GM18951 (cell line): ENCODE results near the gene SYTL3.

Experiments
- POLR2A ChIP-seq: IDR thresholded peaks from 4 replicates; pipeline ENCODE4 v1.6.1; 2011; ENCODE audit warnings: mild to moderate bottlenecking; ENCODE audit not compliant: insufficient read length, insufficient read depth; ENCODE audit errors: extremely low read depth
- in situ Hi-C: fragments of 300-500 bp; cut with MboI; formaldehyde crosslinking; loops from one replicate; pipeline ENCODE4 v1.12.0; 2022; ENCODE audit warnings: low sequenced_read_pairs, mixed read lengths, inconsistent platforms; ENCODE audit not compliant: unreplicated experiment

SYTL3 gene

GRCh38 chr6:158686311-158686710, 36.5 kb downstream of the SYTL3 start:
- in situ Hi-C loops: loop anchor here (10.0 kb wide), 1 partner anchor 472 kb away; no protein-coding TSS in a partner anchor
- no peak for TF ChIP-seq POLR2A

DNA sequence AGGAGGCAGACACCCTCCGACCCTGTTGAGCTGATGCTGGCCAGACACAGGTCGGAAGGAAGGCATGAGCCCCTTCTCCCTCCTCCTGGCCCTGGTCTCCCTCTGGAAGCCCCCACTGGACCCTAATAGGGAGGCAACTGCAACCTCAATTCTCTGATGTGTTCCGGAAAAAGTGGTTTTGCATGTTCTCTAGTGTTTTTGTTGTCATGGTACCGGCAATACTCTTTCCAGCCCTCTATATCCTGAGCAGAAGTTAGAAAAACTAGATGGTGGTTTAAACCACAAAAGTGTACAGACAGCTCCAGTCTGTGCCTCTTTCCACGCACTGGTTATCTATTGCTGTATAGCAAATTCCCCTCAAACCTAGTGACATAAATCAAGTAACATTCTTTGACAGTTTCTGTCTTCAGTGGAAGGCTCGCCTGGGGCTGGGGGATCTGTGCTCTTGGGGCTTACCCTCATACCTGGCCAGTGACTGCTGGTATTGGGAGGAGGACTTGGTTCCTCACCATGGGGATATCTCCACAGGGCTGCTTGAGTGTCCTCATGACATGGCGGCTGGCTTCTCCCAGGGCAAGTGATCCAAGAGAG, 37.0 kb downstream of the SYTL3 start:
- in situ Hi-C loops: loop anchor here (10.0 kb wide), 1 partner anchor 472 kb away; no protein-coding TSS in a partner anchor

GRCh38 chr6:158687506-158687905, 37.7 kb downstream of the SYTL3 start:
- TF ChIP-seq POLR2A: no peak
- in situ Hi-C loops: loop anchor here (10.0 kb wide), 1 partner anchor 473 kb away; no protein-coding TSS in a partner anchor

More for the DNA sequence above, 37.0 kb downstream of the SYTL3 start:
- no peak for TF ChIP-seq POLR2A

DNA sequence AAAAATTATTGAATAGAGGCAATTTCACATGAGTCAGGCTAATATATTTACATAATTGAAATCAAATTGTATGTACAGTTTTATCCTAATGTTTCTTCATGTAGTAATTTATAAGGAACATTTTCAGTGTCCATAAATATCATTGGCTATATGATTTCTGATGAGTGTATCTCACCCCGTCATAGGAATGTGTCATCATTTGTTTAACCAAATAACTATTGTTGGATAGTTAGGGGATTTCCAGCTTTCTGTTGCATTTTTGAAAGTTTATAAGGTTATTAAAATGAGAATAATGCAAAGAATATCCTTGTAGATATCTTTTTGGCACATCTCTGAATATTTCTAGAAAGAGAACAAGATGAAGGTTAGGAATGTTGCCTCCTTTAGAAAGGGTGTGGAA, 39.0 kb downstream of the SYTL3 start:
- in situ Hi-C loops: loop anchor here (10.0 kb wide), 1 partner anchor 474 kb away; no protein-coding TSS in a partner anchor
- TF ChIP-seq POLR2A: no peak

- TF ChIP-seq POLR2A: no peak
These were observed 45.1 kb downstream of the SYTL3 start for GRCh38 chr6:158694913-158695312.

GRCh38 chr6:158697811-158698210, 48.0 kb downstream of the SYTL3 start:
- in situ Hi-C loops: no loop called here

More at GRCh38 chr6:158694913-158695312, 45.1 kb downstream of the SYTL3 start:
- in situ Hi-C loops: no loop called here

GRCh38 chr6:158698931-158699330, 49.1 kb downstream of the SYTL3 start:
- no peak for TF ChIP-seq POLR2A
- in situ Hi-C loops: no loop called here

More at GRCh38 chr6:158697811-158698210, 48.0 kb downstream of the SYTL3 start:
- no peak for TF ChIP-seq POLR2A

DNA sequence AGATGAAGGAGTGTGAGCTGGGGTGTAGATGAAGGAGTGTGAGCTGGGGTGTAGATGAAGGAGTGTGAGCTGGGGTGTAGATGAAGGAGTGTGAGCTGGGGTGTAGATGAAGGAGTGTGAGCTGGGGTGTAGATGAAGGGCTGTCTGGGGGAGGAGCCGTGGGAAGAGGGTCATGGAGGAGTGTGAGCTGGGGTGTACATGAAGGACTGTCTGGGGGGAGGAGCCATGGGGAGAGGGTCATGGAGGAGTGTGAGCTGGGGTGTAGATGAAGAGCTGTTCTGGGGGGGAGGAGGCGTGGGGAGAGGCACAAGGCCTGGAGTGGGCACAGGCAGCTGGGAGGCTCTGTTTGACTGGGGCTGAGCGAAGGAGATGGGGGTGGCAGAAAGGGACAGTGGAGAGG, 51.4 kb downstream of the SYTL3 start:
- in situ Hi-C loops: loop anchor here (10.0 kb wide), 1 partner anchor 274 kb away; no protein-coding TSS in a partner anchor

- no peak for TF ChIP-seq POLR2A
- in situ Hi-C loops: loop anchor here (10.0 kb wide), 1 partner anchor 272 kb away; no protein-coding TSS in a partner anchor
These were observed 53.4 kb downstream of the SYTL3 start for GRCh38 chr6:158703111-158703836.

DNA sequence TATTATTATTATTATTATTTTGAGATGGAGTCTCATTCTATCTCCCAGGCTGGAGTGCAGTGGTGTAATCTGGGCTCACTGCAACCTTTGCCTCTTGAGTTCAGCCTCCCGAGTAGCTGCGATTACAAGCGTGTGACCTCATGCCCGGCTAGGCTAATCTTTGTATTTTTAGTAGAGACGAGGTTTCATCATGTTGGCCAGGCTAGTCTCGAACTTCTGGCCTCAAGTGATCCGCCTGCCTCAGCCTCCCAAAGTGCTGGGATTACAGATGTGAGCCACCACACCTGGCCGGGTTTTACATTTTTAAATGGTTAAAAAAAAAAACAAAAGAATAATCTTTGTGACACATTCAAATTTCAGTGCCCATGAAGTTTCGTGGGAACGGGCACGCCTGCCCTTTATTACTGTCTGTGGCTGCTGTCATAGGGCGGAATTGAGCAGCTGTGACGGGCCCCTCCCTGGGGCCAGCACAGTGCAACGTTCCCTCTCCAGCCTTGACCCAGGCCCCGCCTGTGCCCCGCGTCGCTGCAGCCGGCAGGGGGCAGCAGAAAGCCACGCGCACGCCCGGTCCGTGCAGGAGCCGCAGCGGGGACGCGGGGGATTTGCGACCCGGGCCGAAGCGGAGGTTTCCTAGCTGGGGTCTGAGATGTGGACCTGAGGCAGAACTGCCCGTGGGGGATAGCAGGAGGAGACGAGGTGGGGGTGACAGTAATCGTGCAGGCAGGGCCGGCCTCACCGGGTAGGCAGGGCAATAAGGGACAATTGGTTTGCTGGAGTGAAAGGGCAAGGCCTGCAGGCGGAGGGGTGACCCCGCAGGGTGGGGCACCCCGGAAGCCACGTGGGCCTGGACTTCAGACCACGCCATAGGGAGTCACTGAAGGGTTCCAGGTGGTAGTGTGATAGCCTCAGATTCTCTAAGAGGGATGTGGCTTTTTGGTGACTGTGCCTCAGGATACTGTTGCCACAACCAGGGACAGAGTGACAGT, 54.3 kb downstream of the SYTL3 start:
- no peak for TF ChIP-seq POLR2A
- in situ Hi-C loops: loop anchor here (10.0 kb wide), 1 partner anchor 271 kb away; no protein-coding TSS in a partner anchor

DNA sequence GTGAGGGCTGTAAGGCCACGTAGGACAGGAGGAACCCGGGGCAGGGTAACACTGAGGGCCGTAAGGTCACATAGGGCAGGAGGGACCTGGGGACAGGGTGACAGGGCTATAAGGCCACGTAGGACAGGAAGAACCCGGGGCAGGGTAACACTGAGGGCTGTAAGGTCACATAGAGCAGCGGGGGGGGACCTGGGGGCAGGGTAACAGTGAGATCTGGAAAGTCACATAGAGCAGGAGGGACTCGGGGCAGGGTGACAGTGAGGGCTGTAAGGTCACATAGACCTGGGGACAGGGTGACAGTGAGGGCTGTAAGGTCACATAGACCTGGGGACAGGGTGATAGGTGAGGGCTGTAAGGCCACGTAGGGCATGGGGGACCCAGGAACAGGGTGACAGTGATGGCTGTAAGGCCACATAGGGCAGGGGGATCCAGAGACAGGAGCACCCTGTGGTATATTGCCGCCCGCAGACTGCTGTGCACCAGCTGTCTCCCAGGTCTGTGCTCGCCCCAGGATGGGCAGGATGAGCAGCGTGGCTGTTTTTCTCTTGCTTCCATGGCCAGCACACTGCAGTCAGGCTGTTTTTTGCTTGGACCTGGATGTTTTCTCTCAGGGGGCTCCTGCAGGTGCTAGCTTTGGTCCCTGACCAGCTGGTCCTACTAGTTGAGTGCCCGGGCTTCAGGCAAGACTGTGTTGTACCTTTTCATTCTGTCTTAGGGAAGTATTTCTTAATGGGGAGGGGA, 55.7 kb downstream of the SYTL3 start:
- in situ Hi-C loops: loop anchor here (10.0 kb wide), 1 partner anchor 269 kb away; no protein-coding TSS in a partner anchor
- no peak for TF ChIP-seq POLR2A

- in situ Hi-C loops: loop anchor here (10.0 kb wide), 1 partner anchor 268 kb away; no protein-coding TSS in a partner anchor
- TF ChIP-seq POLR2A: no peak
These were observed 56.6 kb downstream of the SYTL3 start for GRCh38 chr6:158706369-158706982.
